ENCODE measurements around the gene LRFN5. TPM values are rescaled to one million over a fixed set of nuclear protein-coding genes. Genes with fewer than 3 reads are reported as not detected.
"Not testable (repeated sequence)": the region's sequence is repeated elsewhere in the genome, so short reads cannot be mapped to it uniquely, and the experiment has no call there.

LRFN5 gene
- 1 to 10 TPM; 4.8 to 7.7 (median 5.8) TPM for polyA plus RNA-seq (ENCODE audit: insufficient read depth in 1 of 5, insufficient read length in 5 of 5, low replicate concordance in 1 of 5)
- long read RNA-seq, donor 1 = 0 reads
- long read RNA-seq, donor 2 = 0 reads
- long read RNA-seq, donor 3 = 0 reads
- long read RNA-seq, donor 4 = 0 reads
- long read RNA-seq, donor 5, partial matches to known transcripts = 0 of 2 reads
- long read RNA-seq, donor 5, other reads (novel, unspliced or antisense) = 0 of 2 reads
- long read RNA-seq, donor 6, partial matches to known transcripts = 0 of 1 reads
- long read RNA-seq, donor 6, other reads (novel, unspliced or antisense) = 0 of 1 reads
- long read RNA-seq, donor 7 = 0 reads
- long read RNA-seq, donor 8, partial matches to known transcripts = 0 of 1 reads
- long read RNA-seq, donor 8, other reads (novel, unspliced or antisense) = 0 of 1 reads

DNA sequence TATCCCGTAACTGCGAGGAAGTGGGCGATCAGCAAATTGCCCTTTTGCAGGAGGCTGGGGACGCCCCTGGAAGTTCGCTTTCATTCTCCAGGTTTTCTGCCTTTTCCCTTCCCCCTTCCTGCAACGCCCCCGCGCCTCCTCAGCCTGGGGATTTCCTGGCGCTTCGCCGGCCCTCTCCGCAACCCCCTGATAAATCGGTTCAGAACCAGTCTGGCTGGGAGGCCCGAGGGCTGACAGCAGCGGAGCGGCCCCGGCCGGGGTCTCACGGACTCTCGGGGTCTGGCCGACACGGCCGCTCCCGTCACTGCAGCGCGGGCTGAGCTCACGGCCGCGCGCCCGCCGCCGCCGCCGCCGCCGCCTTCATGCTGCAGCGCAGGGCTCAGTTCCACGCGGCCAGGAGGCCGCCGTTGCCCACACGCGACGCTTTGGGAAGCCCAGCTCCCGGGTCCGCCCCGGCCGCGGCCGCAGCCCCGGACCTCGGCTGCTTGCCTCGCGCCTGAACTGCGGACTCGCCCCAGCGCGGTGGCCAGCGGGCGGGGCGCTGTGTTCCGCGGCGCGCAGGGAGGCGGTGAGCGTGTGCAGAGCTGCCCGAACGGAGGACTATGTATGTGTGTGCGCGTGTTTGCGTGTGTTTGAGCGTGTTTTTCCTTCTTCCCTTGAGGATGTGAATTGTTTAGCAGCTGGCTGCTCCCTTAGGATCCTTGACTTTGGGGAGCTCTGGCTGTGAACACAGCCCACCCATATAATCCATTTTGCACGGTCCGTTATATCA lies at the start of gene LRFN5:
LRFN5 (plus strand) TSS at position 345 of the 772 bp plus-strand sequence.
- DNase-seq = peak; percentile 72 to 79

DNA sequence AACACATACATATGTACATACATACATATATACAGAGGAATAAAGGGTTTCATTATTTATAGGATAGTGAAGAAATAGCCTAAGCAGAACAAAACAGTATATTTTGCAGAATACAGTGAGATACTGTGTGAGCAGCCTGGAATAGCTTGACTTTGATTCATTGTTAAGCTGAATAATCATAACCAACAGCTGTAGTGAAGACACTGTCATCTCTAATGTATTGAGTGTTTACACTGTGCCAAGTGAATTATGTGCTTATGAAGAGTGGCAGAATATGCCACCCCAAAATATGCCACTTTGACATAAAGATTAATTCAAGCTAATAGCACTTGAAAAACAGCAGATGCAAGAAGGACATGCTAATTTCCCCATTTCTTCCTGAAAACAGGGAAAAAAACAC lies 48.2 kb upstream of the LRFN5 start:
- DNase-seq = no peak

- not testable (repeated sequence) for DNase-seq
Measured at GRCh38 chr14:41566864-41567263, 39.8 kb upstream of the LRFN5 start.

DNA sequence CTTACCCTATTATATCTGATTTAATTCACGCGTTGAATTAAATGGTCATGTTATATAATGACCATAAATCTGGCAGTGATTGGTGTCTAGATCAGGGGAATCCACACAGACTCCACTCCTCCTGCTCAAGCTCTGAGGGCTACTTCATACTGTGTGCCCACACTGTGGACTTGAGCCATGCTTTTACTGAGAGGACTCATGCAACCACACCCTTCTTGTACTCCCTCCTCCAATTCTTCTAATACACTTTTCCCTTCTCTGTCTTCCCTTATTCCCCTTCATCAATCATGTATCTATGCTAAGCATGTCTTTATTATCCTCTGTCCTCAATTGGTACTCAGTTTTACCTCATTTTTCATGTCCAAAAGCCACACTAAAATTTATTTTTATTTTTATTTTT lies 37.7 kb upstream of the LRFN5 start:
- DNase-seq = no peak

- no peak for DNase-seq
Measured at GRCh38 chr14:41570415-41571155, 36.1 kb upstream of the LRFN5 start.

DNA sequence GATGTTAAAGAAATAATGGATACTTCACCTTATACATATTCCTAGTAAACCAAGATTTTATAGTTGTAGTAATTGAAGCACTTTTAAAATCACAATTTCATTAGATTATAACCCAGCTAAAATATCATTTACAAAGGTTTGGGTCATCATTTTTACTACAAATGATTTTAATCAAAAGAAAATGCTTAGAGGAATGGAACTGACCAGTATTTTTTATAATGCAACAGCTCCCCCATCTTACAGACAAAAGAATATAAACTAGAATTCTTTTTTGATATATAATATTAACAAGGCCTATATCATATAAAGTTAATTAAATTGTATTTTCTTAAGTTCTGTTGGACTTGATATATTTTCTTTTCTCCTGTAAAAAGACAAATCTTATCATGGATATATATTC lies 20.4 kb upstream of the LRFN5 start:
- DNase-seq = no peak

DNA sequence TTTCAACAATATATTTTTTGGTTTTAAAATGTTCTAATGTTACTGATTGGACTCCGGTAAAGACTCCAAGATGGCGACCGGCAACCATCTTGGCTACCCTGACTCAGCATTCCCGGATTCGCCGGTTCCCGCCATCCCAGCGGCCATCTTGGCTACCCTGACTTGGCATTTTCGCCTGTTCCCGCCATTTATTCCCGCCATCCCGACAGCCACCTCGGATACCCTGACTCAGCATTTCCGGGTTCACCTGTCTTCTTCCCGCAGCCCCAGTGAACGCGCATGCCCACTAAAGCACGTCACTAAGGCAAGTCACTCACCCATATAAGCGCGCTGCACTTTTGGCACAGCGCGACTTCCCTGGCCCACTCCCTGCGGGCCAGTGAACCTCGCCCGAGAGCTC lies 9.0 kb upstream of the LRFN5 start:
- DNase-seq = no peak

- not testable (repeated sequence) for DNase-seq
Measured at GRCh38 chr14:41599805-41600385, 6.8 kb upstream of the LRFN5 start.

DNA sequence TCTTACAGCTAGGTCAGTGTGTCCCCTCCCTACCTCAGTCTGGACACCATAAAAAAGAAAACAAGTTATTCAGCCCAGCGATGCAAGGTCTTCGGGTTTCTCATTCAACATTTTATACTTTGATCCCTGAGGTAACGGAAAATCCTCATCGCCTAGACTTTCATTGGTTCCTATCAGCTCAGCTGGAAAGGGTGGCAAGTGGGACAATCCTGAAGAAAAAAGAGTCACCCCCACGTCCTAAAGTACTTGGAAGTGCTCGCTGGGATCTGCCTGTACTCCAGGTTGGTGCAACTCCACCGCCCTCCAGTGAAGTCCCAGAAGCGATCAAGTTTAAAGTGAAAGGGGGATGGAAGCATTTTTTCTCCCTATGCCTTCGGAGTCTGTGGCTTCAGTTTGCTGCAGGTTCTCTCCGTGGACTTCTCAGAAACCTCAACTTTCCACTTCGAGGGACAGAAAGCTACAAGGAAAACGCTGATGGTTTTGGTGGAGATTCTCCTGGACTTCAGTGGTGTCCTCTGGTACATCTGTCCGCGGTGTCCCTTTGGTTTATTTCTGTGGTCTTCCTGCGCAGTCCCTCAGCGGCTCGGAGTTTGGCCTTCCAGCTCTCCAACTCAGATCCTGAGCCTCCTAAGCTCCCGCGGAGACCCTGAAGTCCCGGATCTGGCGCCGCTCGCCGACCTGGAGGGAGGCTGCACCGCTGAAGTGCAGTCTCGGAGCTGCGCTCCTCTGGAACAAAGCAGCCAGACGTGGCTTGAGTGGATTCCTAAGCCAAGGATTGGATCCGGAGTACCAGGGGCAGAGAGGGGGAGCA lies 1.8 kb upstream of the LRFN5 start:
- DNase-seq = peak; percentile 76 to 79

GRCh38 chr14:41605550-41606281 lies 960 bp upstream of the LRFN5 start:
- peak; percentile 61 to 62 for DNase-seq

GRCh38 chr14:41606282-41606531 lies 469 bp upstream of the LRFN5 start:
- no peak for DNase-seq

DNA sequence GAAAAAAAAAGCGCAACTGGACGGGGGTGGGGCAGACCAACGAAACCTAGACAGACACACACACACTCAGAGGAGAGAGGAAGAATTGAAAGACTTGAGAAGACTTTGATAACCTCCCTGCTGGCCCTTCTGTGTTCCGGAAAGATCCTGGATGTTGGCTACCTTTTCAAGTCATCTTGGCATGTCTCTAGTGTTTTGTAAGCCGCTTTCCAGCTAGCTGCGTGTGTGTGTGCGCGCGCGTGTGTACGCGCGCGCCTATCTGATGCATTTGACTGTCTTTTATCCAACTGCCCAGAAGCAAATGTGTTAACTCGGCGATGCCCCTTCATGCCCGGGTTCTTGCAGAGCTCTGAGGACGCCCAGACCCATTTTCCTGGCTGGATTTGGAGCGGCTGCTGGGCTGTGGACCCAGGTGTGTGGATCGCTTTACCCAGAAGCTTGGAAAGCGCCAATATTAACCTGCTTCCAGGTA lies 664 bp downstream of the LRFN5 start:
- DNase-seq = no peak

DNA sequence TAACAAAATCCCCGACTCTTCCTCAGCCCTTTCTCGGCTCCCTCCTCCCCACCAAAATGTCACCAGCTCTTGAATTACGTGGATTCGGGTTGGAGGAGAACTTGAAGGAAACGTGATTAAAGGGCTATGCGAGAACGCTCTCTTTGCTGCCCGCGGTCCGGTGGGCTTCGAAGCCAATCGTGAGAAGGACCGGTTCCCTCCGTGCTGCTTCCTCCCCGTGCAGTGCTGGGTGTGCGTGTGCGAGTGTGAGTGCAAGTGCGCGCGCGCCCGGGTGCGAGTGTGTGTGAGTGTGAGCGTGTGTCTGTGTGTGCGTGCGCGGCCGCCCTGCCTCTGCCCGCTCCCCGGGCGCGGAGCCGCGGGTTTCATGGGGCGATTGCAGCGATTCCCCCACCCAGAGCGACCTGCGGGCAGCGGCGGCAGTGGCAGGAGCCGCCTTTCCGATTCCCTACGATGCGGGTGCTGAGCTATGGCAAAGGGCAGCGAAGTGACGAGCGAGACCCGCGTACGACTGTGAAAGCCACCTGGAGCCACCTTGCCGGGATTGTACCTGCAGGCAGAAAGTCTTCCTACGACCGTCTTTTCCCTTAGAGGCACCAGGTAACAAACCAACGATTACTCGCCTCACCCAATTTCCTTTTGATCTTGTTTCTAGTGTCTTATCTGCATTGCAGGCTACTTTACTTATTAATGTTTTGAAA lies 1.4 kb downstream of the LRFN5 start:
- no peak for DNase-seq

DNA sequence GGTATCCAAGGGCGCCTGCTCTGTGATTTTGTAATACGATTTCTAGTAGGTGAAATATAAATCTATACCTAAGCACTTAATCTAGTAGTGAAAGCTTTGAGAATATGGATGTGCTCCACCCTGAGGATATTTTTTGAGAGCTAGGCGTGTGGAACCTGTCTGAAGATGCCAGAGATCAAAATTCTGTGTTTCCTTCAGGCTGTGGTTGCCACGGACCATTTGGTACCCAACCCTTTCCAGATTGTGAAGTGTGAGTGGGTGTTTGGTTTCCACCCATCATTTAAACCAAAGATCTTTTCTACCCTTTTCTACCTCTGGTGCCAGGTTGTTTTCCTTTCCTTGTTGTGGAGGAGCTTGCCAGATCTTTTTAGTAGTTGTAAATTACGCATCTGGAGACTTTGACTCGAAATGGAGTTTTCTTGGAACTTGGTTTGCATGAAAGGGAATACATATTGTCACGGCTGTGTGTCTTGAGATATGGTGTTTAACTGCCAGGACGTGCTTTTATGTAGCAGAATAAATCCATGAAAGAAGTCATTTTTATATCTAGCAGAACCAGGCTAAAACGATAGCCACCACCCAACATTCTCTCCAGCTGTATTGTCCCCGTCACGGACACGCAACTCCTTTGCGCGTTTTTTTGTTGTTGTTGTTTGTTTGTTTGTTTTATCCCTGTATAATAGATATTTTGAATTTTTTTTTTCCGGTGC lies 2.2 kb downstream of the LRFN5 start:
- DNase-seq = peak in 1 of 2 donors; percentile 21

GRCh38 chr14:41609704-41610183 lies 3.1 kb downstream of the LRFN5 start:
- DNase-seq = peak; percentile 81 to 87

DNA sequence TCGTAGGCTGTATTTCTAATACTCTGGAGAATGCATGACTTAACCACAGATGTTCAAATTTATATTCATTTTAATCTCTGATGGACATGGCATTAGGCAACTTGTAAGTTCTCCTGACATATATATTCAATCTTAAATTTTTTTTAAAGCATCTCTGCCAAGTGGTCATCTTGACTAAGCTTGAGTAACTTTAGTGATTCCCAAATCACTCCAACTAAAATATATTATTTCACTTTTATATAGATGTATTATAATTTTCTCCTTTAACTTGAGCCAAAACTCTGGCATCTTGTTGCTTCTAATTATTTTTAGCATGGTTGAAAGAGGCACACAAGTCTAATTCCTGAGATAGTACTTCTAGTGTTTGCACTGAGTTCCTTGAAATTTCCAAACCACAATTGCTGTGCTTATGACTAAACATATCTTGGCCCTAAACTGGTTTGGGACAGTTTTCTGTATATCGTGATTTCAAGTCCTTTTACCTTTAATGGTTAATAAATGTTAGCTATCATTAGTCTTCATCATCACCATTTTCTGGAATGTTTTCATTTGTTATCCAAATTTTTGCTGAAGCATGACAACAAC lies 8.4 kb downstream of the LRFN5 start:
- no peak for DNase-seq

GRCh38 chr14:41623736-41624135 lies 17.1 kb downstream of the LRFN5 start:
- DNase-seq = peak in 1 of 2 donors; percentile 21

- DNase-seq = no peak
Measured at GRCh38 chr14:41629876-41630275, 23.2 kb downstream of the LRFN5 start.

DNA sequence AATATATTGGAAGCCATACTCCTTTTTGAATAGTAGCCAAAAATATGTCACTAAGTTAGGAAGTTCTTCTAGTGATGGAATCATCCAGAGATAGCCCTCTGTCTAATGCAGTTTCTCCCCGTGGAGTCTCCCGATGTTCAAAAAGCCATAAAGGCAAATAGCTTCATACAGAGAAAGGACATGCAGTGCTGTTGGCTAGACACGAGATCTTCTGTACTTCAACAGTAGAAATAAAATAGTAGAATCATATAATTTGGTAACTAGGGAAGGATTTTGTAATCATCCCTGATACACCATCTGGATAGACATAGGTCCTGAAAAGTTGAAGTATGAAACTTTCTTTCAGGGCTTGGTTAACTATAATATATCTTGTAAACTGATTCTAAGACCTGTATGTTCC lies 27.6 kb downstream of the LRFN5 start:
- DNase-seq = no peak

Measured in right lung (tissue), 10 donors.